K562 (cell line): ENCODE results near the gene HSD17B13. TPM values are rescaled to one million over a fixed set of nuclear protein-coding genes. Genes with fewer than 3 reads are reported as not detected.

Source experiments
- ATAC-seq: fragments of 200-7000 bp; cut with Tn5 transposase; 3 replicates; pipeline ENCODE4 v1.9.1; 2020; ENCODE audit warnings: moderate library complexity
- BruUV-seq: library from RNA; stranded (reverse); fragments of 400-500 nt; replicated peaks from 2 replicates; lab custom pipeline; 2021; lab: Mats Ljungman, UMichigan
- CTCF ChIA-PET: fragments of 300-600 bp; formaldehyde crosslinking; extraction: SDS; loops from one replicate; lab custom pipeline; 2021; ENCODE audit warnings: low intra/inter-chr PET ratio; lab: Yijun Ruan, JAX
- POLR2A ChIA-PET: fragments of 300-600, 350-650 bp; sonication (Branson Sonifier 250); formaldehyde crosslinking; extraction: SDS; loops from one replicate; lab custom pipeline; 2021; ENCODE audit warnings: antibody characterized with exemption, inconsistent platforms; lab: Yijun Ruan, JAX
- DNase-seq, 4 experiments: peaks; one replicate each; pipeline versions ENCODE4 v3.0.0 to v3.0.0-alpha.2; 2011 to 2018; ENCODE audit warnings: low spot score in 3 of 4, mixed read lengths in 3 of 4; ENCODE audit errors: extremely low read depth in 1 of 4
- FAIRE-seq: peaks from 2 replicates; lab custom pipeline; 2011; peaks lifted over from hg19 to GRCh38; lab: Jason Lieb, UNC
- H2AFZ ChIP-seq: 2 replicates; pipeline ENCODE4 v1.6.0; 2011; ENCODE audit warnings: low read depth, low read length, control low read depth, inconsistent platforms
- H3K27ac ChIP-seq: fragments of 200-600 bp; 3 replicates; pipeline ENCODE4 v1.8.0; 2011; ENCODE audit warnings: low read depth, mild to moderate bottlenecking, control low read depth, inconsistent platforms, low read length, moderate library complexity, mixed read lengths; ENCODE audit errors: extremely low read depth
- H3K27me3 ChIP-seq, 2 experiments: fragments of 300-600 bp in 1 of 2; 2 replicates in 1 of 2; 3 replicates in 1 of 2; pipeline versions ENCODE4 v1.6.0 to v1.8.0; 2011; ENCODE audit warnings: inconsistent platforms in 2 of 2, low read length in 2 of 2, mild to moderate bottlenecking in 1 of 2, mixed read lengths in 1 of 2, moderate library complexity in 1 of 2; ENCODE audit not compliant: control insufficient read depth in 2 of 2, insufficient read depth in 2 of 2
- H3K36me3 ChIP-seq: fragments of 300-600 bp; 3 replicates; pipeline ENCODE4 v1.8.0; 2011; ENCODE audit warnings: mild to moderate bottlenecking, low read length, inconsistent platforms; ENCODE audit not compliant: control insufficient read depth, insufficient read depth
- H3K4me1 ChIP-seq, 2 experiments: fragments of 200-600 bp in 1 of 2; replicated peaks in 1 of 2; 2 replicates in 1 of 2; 3 replicates in 1 of 2; pipeline versions ENCODE4 v1.5.1 to v1.8.0; 2011; ENCODE audit warnings: inconsistent platforms in 2 of 2, low read length in 2 of 2, mild to moderate bottlenecking in 1 of 2, mixed read lengths in 1 of 2, moderate library complexity in 1 of 2; ENCODE audit not compliant: control insufficient read depth in 2 of 2, insufficient read depth in 2 of 2
- H3K4me2 ChIP-seq: 2 replicates; pipeline ENCODE4 v1.6.1; 2011; ENCODE audit warnings: low read length, control low read depth, inconsistent platforms, mixed read lengths; ENCODE audit not compliant: insufficient read depth
- H3K4me3 ChIP-seq: fragments of 200-600 bp; sonication (generic), shearing (Covaris generic); 2 replicates; pipeline ENCODE4 v1.5.1; 2016; ENCODE audit warnings: control low read depth, inconsistent platforms
- H3K79me2 ChIP-seq: fragments of 200-600 bp; 3 replicates; pipeline ENCODE4 v1.8.0; 2011; ENCODE audit warnings: low read length, inconsistent platforms; ENCODE audit not compliant: control insufficient read depth, insufficient read depth
- H3K9ac ChIP-seq, 2 experiments: 2 replicates each; pipeline versions ENCODE4 v1.6.0 to v1.6.1; 2011; ENCODE audit warnings: low read depth in 2 of 2, low read length in 2 of 2, control low read depth in 1 of 2, inconsistent platforms in 1 of 2, mild to moderate bottlenecking in 1 of 2, mixed read lengths in 1 of 2; ENCODE audit not compliant: insufficient read depth in 1 of 2
- H3K9me1 ChIP-seq: one replicate; pipeline ENCODE4 v1.6.0; 2011; ENCODE audit warnings: inconsistent platforms, mild to moderate bottlenecking, low read length, moderate library complexity; ENCODE audit not compliant: control insufficient read depth, insufficient read depth
- H3K9me3 ChIP-seq: replicated peaks from 2 replicates; pipeline ENCODE4 v1.5.1; 2011; ENCODE audit warnings: low read depth, low read length, inconsistent platforms; ENCODE audit not compliant: control insufficient read depth, insufficient read depth
- H4K20me1 ChIP-seq: replicated peaks from 2 replicates; pipeline ENCODE4 v1.6.1; 2011; ENCODE audit warnings: low read length, inconsistent platforms, mixed read lengths; ENCODE audit not compliant: control insufficient read depth, insufficient read depth
- ESRRA ChIP-seq: fragments of 450-650 bp; IDR thresholded peaks from 2 replicates; pipeline ENCODE4 v1.6.1; 2014; ENCODE audit warnings: low read depth, mild to moderate bottlenecking, moderate library complexity, borderline replicate concordance
- ETS2 ChIP-seq: IDR thresholded peaks from 2 replicates; pipeline ENCODE4 v1.6.1; 2016; ENCODE audit warnings: borderline replicate concordance, missing genetic modification characterization, mild to moderate bottlenecking, moderate library complexity, missing compliant biosample characterization; ENCODE audit not compliant: poor library complexity, severe bottlenecking
- HNRNPL ChIP-seq: fragments of 200-400 bp; formaldehyde crosslinking; IDR thresholded peaks from 2 replicates; pipeline ENCODE4 v1.6.1; 2017; ENCODE audit warnings: low read depth, mild to moderate bottlenecking, low read length
- NEUROD1 ChIP-seq: fragments of 150-350 bp; IDR thresholded peaks from 2 replicates; pipeline ENCODE4 v1.6.1; 2014; ENCODE audit warnings: borderline replicate concordance, low read length, low read depth; ENCODE audit not compliant: partially characterized antibody
- POU5F1 ChIP-seq: fragments of 150-350 bp; IDR thresholded peaks from 2 replicates; pipeline ENCODE4 v1.6.1; 2014; ENCODE audit warnings: borderline replicate concordance, low read length, low read depth, mild to moderate bottlenecking; ENCODE audit not compliant: partially characterized antibody
- SLC30A9 ChIP-seq: fragments of 250-450 bp; sonication (Bioruptor Pico); IDR thresholded peaks from 2 replicates; pipeline ENCODE4 v1.8.0; 2022; ENCODE audit warnings: mild to moderate bottlenecking, moderate library complexity
- SMAD1 ChIP-seq: fragments of 150-350 bp; IDR thresholded peaks from 2 replicates; pipeline ENCODE4 v1.6.1; 2014; ENCODE audit warnings: low read length, low read depth; ENCODE audit not compliant: partially characterized antibody
- SMARCE1 ChIP-seq: fragments of 450-650 bp; IDR thresholded peaks from 2 replicates; pipeline ENCODE4 v1.7.1; 2016; ENCODE audit warnings: mild to moderate bottlenecking
- SRSF1 ChIP-seq: fragments of 200-400 bp; formaldehyde crosslinking; IDR thresholded peaks from 2 replicates; pipeline ENCODE4 v1.6.1; 2017; ENCODE audit warnings: mild to moderate bottlenecking, low read depth, low read length, moderate library complexity
- ZBTB17 ChIP-seq: fragments of 450-650 bp; formaldehyde crosslinking; IDR thresholded peaks from 2 replicates; pipeline ENCODE4 v1.4.0; 2020; ENCODE audit warnings: mild to moderate bottlenecking
- ZNF263 ChIP-seq: sonication (generic); formaldehyde crosslinking; IDR thresholded peaks from 2 replicates; pipeline ENCODE4 v1.8.0; 2022; ENCODE audit warnings: mild to moderate bottlenecking, missing genetic modification reagents, borderline replicate concordance
- ZNF408 ChIP-seq: fragments of 250-450 bp; sonication (Bioruptor Pico); IDR thresholded peaks from 2 replicates; pipeline ENCODE4 v1.4.0; 2020; ENCODE audit warnings: low read depth, mild to moderate bottlenecking, moderate library complexity
- ZNF445 ChIP-seq: fragments of 250-450 bp; sonication (Bioruptor Pico); IDR thresholded peaks from 2 replicates; pipeline ENCODE4 v1.4.0; 2020; ENCODE audit warnings: low read depth, mild to moderate bottlenecking, moderate library complexity
- ZSCAN29 ChIP-seq: fragments of 450-650 bp; IDR thresholded peaks from 2 replicates; pipeline ENCODE4 v1.6.1; 2017
- WGBS: fragments of 100-300 bp; shearing (Covaris generic); methylation state at CpG from one replicate; pipeline ENCODE4 v1.1.6; 2016; ENCODE audit warnings: low coverage, mixed read lengths; ENCODE audit not compliant: insufficient coverage; ENCODE audit errors: missing lambda C conversion rate; 5-methylcytosine and 5-hydroxymethylcytosine counted together
- in situ Hi-C: fragments of 300-500 bp; cut with MboI; formaldehyde crosslinking; loops from 4 replicates; pipeline ENCODE4 v1.15.0; 2018; ENCODE audit warnings: inconsistent platforms, mixed read lengths
- intact Hi-C: fragments of 100-400 bp; cut with micrococcal nuclease; formaldehyde crosslinking; loops from 2 replicates; pipeline ENCODE4 v1.14.2; 2022
- polyA plus RNA-seq, 8 experiments: library from polyadenylated mRNA; depleted of rRNA in 4 of 8; stranded (reverse) in 5 of 8; unstranded in 3 of 8; fragments of >200 nt; fragmentation: Nextera tagmentation in 2 of 8; fragmentation: Illumina TruSeq in 1 of 8; extraction: Ambion mirVana in 2 of 8; extraction: Trizol in 1 of 8; gene quantifications; 2 replicates each; pipeline versions ENCODE4 v1.2.1 to v1.2.3, GENCODE V29; 2011 to 2014; ENCODE audit warnings: inconsistent platforms in 1 of 8, missing spikeins in 1 of 8
- total RNA-seq, 7 experiments: library from RNA; depleted of rRNA in 6 of 7; stranded (reverse); fragments of >200 nt in 6 of 7; fragmentation: Illumina TruSeq in 2 of 7; extraction: Trizol in 2 of 7; gene quantifications; 2 replicates each; pipeline versions ENCODE4 v1.2.1 to v1.2.3, GENCODE V29; 2011 to 2021; ENCODE audit warnings: low replicate concordance in 1 of 7
- TF ChIP-seq, protein P1 (sequence below): sonication (generic); formaldehyde crosslinking; IDR thresholded peaks from 2 replicates; pipeline ENCODE4 v1.4.0; 2020; ENCODE audit warnings: mild to moderate bottlenecking, missing genetic modification reagents

Gene HSD17B13
- total and polyA plus RNA-seq, 9 of the 15 experiments (the other 6 are each of a cell fraction or from before 2014, with no cell fraction given): 0.05 to 0.36 (median 0.29) TPM

DNA sequence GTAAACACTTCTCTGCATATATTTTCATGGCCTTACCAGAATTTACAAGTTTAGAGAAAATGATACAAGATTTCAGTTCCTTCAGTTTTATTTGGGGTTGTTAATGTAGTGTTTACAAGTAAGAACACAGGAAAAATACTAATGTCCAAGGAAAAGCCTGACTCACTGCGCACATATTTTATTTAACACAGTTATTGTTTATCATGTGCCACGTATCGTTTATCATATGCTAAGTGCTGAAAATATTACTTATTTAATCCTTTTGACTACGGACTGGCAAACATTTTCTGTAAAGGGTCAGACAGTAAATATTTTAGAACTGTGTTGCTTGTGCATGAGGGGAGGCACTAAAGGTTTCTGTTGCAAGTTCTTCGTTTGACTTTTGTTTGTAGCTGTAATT, 794 bp downstream of the HSD17B13 start:
- Histone ChIP-seq H2AFZ (no peak overlapping the region), H3K4me3 (no peak overlapping the region), H3K9me3 (no peaks in the 10 kb centered on the region), H3K27me3 (no peaks in the 10 kb centered on the region), H3K4me1 (no peaks in the 10 kb centered on the region), H3K36me3 (no peaks in the 10 kb centered on the region), H3K9me1 (no peaks in the 10 kb centered on the region), H3K27ac (no peak overlapping the region), H3K9ac (no peak overlapping the region), H3K79me2 (no peaks in the 10 kb centered on the region), H3K4me2 (no peak overlapping the region), H4K20me1 (no peaks in the 10 kb centered on the region)
- DNase-seq: no peak
- 13% methylated on average over 5 of the region's 5 CpGs for WGBS
- BruUV-seq: no TSS peak
- FAIRE-seq: no peak
- ChIA-PET CTCF (no interaction called here), POLR2A (no interaction called here)
- TF ChIP-seq ZSCAN29: no peak
- no peak for TF ChIP-seq SMAD1
- TF ChIP-seq ESRRA: no peak
- no peak for TF ChIP-seq ETS2 (tag)
- TF ChIP-seq HNRNPL: no peak
- TF ChIP-seq ZNF263 (CRISPR knock-in tag): no peak
- TF ChIP-seq SLC30A9 (CRISPR knock-in tag): no peak
- no peak for TF ChIP-seq ZNF408 (CRISPR knock-in tag)
- no peak for TF ChIP-seq SMARCE1
- TF ChIP-seq SRSF1: no peak
- TF ChIP-seq ZBTB17: no peak
- no peak for TF ChIP-seq ZNF445 (CRISPR knock-in tag)
- TF ChIP-seq POU5F1: no peak
- no peak for TF ChIP-seq NEUROD1
- TF ChIP-seq, protein P1, sequence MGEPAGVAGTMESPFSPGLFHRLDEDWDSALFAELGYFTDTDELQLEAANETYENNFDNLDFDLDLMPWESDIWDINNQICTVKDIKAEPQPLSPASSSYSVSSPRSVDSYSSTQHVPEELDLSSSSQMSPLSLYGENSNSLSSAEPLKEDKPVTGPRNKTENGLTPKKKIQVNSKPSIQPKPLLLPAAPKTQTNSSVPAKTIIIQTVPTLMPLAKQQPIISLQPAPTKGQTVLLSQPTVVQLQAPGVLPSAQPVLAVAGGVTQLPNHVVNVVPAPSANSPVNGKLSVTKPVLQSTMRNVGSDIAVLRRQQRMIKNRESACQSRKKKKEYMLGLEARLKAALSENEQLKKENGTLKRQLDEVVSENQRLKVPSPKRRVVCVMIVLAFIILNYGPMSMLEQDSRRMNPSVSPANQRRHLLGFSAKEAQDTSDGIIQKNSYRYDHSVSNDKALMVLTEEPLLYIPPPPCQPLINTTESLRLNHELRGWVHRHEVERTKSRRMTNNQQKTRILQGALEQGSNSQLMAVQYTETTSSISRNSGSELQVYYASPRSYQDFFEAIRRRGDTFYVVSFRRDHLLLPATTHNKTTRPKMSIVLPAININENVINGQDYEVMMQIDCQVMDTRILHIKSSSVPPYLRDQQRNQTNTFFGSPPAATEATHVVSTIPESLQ: no peak
- no peak for ATAC-seq
- intact Hi-C loops: no loop called here
- in situ Hi-C loops: no loop called here
